HG03565 (cell line): Measurements from ENCODE around the gene GATAD2B.
A peak's percentile ranks its signal among the peaks of the same experiment; 100 is the strongest.
"Not testable (repeated sequence)": the region's sequence is repeated elsewhere in the genome, so short reads cannot be mapped to it uniquely, and the experiment has no call there.

Experiments used
- ATAC-seq: cut with Tn5 transposase; IDR thresholded peaks from one replicate; pipeline ENCODE4 v1.9.1; 2021; ENCODE audit warnings: mild to moderate bottlenecking, moderate library complexity; ENCODE audit not compliant: unreplicated experiment

The GATAD2B gene

DNA sequence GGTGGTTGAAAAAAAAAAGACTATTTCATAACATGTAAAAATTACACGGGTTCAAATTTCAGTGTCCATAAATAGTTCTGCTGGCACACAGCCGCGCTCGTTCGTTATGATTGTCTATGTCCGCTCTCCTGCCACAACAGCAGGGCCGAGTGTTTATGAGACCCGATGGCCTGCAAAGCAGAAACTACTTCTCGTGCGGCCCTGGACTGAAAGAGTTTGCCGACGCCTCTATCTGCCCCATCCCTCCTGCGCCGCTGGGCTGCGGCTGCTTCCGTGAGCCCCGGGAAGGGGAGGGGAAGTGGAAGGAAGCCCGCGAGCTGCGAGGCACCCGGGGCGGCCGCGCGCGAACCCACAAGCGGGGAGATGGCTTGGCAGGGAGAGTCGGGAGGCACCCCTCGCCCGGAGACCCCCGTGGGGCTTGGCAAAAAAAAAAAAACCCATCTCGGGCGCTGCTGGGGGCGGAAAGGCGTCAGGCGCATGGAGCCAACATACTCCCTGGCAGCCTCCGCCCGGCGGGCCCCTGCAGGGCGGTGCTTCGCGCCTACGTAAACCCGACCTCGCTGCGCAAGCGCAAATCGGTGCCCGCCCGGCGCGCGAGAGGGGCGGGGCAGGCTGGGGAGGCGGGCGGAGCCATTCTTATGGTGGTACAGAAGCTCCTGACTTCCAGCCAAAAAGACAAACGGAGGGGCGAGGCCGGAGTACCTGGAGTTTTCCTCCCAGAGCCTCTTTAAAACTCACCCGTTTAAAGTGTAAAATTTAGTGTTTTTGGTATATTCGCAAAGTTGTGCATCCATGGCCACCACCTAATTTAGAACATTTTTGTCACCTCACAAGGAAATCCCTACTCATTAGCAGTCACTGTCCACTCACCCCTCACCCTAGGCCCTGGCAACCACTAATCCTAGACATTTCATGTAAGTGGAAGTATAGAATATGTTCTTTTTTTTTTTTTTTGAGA, 139.3 kb downstream of the GATAD2B start:
- peak; percentile 89 for ATAC-seq

DNA sequence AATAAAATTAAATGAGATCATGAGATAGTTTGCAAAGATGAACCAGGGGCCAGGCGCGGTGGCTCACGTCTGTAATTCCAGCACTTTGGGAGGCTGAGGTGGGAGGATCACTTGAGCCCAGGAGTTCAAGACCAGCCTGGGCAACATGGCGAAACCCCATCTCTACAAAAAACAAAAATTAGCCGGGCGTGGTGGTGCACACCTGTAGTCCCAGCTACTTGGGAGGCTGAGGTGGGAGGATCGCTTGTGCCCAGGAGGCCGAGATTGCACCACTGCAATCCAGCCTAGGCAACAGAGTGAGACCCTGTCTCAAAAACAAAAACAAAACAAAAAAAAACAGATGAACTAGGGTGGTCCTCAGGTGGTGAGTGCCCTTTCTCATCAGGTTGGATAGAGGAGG, 140.1 kb downstream of the GATAD2B start:
- ATAC-seq, result not testable (repeated sequence)

DNA sequence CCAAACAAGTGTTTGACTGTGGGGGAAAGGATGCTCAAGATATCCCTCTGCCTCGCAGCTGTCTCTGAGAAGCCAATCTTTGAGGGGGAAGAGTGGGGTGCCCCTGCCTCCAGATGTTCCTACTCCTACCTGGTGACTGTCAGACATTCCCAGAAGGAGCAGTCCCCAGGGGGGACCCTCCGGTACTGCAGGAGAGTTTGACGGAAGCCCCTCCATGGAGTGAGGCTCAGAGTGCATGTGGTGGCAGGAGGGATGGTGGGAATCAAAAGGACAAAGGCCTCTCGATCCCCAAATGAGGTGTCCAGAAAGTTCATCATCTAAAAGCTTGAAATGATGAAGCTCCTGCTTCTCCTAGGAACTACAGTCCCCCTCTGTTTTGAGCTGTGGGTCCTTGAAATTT, 142.2 kb downstream of the GATAD2B start:
- no peak for ATAC-seq

DNA sequence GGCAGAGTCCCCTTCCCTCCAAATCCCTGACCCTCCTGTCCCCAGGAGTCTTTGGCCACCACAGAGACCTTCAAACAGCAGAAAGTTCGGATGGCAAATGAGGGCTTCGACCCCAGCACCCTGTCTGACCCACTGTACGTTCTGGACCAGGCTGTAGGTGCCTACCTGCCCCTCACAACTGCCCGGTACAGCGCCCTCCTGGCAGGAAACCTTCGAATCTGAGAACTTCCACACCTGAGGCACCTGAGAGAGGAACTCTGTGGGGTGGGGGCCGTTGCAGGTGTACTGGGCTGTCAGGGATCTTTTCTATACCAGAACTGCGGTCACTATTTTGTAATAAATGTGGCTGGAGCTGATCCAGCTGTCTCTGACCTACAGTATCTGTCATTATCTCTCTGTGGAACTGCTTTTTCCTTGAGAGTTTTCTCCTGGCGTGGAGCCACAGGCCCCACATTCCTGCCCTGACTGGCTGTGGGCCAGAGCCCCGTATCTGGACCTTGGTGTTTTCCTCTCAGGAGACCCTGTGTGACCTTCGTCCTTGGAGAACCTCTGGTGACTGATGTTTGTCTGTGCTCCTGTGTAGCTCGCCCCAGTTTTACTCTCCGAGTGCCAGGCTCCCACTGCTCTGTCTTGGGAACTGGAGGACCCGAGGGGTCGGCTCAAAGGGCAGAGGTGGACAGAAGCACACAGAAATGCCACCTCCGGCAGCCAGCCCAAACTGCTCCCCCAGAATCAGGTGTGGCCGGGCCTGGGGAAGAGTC, 142.8 kb downstream of the GATAD2B start:
- ATAC-seq, result no peak

DNA sequence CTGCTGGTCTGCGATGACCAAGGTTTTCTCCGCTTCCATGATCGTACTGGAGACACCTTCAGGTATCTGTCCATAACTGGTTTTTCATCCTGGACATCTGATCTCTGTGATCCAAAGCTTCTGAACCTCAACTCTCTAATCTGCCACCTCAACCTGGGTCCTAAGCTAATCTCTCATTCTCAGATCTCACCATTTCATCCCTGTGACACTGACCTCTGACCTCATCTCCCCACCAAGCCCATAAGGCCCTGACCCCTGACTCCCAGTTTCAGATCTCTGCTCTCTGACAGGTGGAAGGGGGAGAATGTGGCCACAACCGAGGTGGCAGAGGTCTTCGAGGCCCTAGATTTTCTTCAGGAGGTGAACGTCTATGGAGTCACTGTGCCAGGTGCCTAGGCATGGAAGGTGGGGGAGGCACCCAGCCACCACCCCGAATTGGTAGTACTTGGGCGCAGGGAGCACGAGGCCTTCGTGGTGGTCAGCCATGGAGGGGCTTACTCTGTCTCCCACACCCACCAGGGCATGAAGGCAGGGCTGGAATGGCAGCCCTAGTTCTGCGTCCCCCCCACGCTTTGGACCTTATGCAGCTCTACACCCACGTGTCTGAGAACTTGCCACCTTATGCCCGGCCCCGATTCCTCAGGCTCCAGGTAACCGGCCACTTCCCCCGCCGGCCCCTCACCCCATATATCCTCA, 143.8 kb downstream of the GATAD2B start:
- ATAC-seq, result no peak

DNA sequence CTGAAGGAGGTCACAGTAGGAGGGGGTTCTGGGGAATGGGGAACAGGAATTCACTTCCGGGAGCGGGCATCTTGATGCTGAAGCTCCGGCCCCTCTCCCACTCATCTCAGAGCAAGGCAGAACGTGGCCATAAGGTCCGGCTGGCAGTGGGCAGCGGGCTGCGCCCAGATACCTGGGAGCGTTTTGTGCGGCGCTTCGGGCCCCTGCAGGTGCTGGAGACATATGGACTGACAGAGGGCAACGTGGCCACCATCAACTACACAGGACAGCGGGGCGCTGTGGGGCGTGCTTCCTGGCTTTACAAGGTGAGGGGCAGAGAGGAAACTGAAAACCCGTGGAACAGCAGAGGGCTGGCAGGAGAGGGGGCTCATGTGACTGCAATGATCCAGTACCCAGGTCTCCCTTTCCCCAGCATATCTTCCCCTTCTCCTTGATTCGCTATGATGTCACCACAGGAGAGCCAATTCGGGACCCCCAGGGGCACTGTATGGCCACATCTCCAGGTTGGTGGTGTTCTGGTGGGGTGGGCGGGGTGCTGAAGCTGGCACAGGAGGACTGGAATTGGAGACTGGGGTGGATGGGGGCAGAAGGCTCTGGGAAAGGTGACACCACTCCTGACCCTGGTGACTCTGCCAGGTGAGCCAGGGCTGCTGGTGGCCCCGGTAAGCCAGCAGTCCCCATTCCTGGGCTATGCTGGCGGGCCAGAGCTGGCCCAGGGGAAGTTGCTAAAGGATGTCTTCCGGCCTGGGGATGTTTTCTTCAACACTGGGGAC, 144.5 kb downstream of the GATAD2B start:
- no peak for ATAC-seq

DNA sequence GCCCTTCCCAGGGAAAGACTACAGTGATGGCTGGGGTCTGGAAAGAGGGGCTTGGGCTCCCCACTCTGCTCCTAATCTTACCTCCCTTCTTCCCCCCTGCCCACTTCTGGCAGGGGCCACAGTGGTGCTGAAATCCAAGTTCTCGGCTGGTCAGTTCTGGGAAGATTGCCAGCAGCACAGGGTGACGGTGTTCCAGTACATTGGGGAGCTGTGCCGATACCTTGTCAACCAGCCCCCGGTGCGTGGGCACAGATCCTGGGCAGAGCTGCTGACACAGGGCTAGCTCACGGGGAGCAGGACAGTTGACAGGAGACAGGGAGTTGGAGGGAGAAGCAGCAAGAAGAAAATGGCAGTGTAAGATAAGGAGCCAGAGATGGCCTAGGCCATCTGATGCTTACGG, 145.1 kb downstream of the GATAD2B start:
- no peak for ATAC-seq

DNA sequence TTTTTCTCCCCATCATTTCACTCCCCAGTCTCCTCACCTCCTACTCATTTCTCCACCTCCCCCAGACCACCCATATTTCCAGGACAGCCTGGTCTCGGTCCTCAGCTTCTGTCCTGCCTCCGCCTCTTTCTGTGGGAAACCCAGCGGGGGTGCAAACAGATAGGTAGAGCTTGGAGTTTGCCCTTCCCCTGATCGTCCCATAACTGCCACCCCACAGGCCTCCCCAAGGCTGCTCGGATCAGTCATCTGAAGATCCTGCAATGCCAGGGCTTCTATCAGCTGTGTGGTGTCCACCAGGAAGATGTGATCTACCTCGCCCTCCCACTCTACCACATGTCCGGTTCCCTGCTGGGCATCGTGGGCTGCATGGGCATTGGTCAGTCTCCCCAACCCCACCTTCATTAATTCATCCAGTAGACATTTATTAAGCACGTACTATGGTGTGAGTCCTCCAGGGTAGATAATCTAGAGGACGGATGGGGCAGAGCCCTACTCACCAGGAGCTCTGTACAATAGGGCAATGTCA, 145.9 kb downstream of the GATAD2B start:
- ATAC-seq, result no peak

DNA sequence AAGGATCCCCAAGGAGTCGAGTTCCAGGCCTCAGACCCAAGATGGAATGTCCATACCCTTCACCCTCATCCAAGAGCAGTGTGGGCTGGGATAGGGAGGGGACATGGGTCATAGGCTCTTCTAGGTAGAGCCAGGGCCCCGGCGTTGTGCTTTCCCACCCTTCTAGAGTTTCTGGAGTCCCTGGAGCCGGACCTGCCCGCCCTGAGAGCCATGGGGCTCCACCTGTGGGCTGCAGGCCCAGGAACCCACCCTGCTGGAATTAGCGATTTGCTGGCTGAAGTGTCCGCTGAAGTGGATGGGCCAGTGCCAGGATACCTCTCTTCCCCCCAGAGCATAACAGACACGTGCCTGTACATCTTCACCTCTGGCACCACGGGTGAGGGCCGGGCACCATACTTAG, 146.4 kb downstream of the GATAD2B start:
- no peak for ATAC-seq

DNA sequence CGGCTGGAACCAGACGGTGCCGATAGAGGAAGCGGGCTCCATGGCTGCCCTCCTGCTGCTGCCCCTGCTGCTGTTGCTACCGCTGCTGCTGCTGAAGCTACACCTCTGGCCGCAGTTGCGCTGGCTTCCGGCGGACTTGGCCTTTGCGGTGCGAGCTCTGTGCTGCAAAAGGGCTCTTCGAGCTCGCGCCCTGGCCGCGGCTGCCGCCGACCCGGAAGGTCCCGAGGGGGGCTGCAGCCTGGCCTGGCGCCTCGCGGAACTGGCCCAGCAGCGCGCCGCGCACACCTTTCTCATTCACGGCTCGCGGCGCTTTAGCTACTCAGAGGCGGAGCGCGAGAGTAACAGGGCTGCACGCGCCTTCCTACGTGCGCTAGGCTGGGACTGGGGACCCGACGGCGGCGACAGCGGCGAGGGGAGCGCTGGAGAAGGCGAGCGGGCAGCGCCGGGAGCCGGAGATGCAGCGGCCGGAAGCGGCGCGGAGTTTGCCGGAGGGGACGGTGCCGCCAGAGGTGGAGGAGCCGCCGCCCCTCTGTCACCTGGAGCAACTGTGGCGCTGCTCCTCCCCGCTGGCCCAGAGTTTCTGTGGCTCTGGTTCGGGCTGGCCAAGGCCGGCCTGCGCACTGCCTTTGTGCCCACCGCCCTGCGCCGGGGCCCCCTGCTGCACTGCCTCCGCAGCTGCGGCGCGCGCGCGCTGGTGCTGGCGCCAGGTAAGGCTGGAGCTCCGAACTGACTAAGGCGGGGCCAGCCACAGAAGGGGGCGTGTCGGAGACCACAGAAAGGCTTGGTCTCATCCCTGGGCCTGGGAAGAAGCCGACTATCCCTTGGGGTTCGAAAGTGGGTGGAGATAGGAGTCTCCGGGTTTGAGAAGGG, 147.1 kb downstream of the GATAD2B start:
- no peak for ATAC-seq

DNA sequence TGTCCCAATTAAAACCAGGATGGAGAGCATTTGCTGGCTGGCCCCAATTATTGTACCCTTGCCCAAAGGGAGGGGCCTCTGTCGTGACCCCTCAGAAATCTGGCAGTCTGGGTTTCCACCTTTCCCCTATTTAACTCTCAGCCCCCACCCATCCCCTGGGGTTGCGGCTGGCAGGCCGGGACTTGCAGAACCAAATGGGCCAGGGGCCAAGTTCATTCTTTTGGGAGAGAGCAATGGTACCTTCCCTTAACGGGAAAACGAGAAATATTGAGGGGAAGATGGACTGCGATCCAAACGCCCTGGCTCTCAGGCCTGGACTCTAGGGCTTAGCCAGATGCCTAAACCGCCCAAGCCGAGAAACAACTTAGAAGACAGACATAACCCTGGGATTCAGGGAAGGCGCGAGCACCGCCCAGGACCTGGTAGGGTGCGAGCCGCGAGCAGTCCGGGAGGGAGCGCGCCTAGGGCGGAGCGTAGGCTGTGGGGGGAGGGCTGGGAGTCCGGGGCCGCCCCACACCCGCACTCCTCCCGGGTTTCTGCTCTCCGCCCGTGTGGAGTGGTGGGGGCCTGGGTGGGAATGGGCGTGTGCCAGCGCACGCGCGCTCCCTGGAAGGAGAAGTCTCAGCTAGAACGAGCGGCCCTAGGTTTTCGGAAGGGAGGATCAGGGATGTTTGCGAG, 147.9 kb downstream of the GATAD2B start, which contains the start of gene SLC27A3:
TSS of gene SLC27A3 (plus strand) at position 628 of the 678 bp plus-strand sequence. CDS start 91 bp downstream, outside the sequence.
- ATAC-seq, result no peak

DNA sequence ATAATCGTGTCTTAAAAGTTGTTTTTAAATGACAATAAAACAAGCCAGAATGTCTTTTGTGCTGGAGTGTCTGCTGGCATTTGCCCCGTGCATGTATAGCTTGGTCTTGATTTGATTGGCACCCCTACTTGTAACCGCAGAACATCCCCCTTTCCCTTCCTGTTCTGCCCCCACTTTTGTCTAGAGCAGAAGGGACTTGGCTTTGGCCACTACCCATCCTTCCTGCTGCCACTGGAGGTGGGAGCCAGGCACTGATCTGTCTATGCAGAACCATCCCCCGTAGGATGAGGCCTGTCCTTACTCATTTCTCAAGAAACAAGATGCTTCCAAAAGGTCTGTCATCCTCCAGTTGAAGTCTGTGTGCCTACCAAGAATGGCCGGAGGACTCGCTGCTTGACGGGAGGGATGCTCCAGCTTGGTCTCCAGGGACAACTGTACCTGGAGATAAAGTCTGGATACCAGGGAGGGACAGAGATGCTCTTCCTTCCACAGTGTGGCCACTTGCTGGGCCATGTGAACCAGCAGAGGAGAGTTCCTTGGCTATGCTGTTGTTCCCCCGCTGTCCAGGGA, 148.7 kb downstream of the GATAD2B start:
- ATAC-seq, result no peak

DNA sequence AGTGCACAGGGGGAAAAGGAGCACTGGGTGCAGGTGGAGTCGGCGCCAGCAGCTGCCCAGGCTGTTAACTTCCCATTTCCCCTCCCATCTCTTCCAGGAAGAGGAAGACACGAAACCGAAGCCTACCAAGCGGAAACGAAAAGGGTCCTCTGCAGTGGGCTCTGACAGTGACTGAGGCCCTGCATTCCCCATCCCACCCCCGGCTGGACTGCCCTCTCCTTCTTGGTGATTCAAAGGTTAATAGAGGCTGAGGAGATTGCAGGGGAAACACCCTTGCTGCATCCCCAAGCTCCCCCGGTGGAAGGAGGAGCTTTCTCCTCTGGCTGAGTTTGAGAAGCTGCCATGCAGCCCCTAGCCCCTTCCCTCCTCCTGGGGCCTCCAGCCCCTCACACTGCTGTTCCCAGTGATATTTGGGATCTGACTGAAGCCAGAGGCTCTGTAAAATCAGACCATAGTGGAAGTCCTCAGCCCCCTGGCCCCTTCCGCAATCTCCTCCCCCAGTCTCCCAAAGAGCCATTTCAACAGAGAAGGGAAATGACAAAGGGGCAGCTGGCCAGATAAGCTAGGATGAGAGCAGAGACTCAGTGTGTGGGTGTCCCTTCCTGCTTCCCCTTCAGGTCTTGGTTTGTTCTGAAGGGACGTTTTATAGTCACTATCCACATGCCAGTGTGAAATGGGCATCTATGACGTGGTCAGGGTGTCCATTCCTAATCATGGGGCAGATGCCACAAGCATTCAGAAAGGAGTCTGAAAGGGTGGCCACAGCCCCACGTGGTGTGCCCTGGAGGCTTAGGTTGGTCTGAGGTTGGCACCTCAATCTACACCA, 149.5 kb downstream of the GATAD2B start:
- ATAC-seq, result no peak

DNA sequence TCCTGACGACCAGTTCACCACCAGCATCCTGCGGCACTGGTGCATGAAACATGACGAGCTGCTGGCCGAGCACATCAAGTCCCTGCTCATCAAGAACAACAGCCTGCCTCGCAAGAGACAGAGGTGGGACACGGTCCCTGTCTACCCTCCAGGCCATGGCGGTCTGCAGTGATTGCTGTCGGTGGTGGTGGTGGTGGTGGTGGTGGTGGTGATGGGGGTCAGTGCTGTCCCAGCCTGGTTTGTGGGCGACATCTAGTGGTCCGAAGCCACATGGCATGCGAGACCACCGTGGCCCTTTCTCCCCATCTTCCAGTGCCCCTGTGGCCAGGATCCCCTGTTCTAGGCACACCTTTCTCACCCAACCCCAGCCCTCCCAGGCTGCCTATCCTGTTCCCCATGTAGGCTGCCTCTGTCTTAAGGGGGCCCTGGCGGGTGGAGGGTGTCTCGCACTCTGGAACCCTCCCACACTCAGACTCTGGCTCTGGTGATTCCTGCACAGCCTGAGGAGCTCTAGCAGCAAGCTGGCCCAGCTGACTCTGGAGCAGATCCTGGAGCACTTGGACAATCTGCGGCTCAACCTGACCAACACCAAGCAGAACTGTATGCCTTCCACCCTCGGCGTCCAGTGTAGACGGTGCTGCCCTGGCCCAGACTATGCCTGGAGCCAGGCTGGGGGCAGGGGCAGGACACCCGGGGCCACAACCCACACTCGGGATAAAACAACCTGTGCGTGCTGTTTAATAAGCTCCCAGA, 150.8 kb downstream of the GATAD2B start:
- no peak for ATAC-seq

DNA sequence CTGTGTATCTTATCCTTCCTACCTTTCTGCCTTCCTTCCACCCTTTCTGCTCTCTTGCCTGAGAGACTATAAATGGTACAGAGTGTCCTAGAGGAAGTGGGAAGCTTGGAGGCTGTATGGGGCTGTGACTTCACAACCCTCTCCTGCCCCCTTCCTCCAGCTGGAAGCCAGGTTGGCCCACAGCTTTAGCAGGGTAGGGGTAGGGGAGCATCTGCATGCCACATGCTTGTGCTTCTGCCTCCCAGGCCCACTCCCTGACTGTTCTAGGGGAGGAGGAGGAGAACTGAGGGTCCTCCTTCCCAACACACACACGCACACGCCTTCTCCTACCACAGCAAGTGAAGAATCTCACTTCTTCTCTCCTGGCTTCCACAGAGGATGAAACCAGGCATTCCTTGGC, 151.5 kb downstream of the GATAD2B start:
- ATAC-seq, result no peak

DNA sequence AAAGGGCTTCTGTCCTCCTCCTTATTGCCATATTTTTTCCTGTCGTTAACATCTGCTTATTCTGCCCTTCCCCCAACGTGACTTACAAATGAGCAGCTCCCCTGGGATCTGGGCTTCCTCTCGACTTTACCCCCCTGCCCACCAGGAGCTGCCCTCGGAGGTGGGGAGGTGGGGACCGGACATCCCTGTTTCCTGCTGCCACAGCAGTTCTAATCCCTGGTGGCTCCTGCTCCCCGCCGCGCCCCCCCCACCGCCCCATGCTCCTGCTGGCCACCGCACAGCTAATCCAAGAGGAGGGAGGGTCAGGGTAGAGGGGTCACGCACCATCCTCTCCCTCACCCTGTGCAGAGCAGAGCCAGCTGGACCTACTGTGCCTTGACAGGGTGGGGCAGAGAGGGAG, 152.0 kb downstream of the GATAD2B start:
- ATAC-seq, result no peak

DNA sequence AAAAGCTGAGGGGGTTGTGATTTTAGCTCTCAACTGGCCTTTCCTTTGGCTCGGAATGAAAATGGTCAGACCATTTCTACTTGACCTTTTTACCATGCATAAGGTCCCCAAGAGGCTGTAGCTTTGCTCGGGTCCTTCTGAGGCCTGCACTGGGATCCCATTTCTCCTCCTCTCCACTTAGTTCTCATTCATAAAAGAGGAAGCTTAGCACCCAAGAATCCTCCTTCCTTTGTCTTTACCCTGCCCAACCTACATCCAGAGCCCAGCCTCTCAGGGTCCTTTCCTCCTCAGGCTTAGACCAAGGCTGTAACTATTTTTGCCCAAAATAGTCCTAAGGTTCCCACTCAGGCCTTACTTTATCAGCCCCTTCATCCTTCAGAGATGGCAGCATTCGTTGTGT, 153.6 kb downstream of the GATAD2B start:
- ATAC-seq, result no peak
